GM18867 (cell line): ENCODE results near the gene GRIN1.

Experiments used
- ATAC-seq: cut with Tn5 transposase; IDR thresholded peaks from one replicate; pipeline ENCODE4 v1.9.1; 2021; ENCODE audit warnings: mild to moderate bottlenecking, moderate library complexity; ENCODE audit not compliant: unreplicated experiment

GRIN1 gene

DNA sequence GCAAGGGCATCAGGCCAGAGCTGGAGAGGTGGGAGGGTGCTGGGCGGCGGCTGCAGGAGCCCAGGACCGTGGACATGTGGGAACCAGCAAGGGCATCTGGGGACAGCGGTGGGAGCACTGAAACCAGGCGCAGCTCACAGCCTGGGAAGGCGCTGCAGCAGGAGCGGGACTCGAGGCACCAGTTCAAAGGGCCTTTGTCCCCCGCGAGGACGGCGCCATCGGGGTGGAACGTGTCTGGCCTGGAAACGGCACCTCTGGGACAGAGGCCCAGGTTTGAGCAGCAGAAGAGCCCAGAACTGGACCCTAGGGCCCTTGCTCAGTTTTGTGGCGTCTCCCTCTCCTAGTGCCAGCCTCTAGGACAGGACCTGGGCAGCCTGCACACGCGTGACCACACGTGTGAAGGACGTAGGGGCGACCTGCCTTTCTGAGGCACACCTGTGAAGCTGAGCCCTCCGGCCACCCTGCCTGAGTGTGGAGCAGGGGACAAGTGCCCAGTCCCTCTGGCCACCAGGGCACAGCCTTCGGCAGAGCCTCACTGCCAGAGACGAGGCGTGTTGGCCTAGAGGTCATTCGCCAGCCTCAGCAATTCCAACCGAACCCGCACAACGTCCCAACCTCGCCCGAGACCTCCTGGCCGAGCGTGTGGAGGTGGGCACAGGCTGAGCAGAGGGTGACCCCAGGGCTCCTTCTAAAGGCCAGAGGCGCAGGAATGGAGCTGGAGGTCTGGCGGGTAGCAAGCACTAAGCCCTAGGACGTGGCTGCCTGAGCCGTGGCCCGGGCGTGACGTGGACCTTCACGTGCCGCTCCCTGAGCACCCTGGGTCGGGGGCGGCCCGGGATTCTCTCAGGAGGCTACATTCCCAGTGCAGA lies 35.1 kb downstream of the GRIN1 start:
- ATAC-seq = no peak

DNA sequence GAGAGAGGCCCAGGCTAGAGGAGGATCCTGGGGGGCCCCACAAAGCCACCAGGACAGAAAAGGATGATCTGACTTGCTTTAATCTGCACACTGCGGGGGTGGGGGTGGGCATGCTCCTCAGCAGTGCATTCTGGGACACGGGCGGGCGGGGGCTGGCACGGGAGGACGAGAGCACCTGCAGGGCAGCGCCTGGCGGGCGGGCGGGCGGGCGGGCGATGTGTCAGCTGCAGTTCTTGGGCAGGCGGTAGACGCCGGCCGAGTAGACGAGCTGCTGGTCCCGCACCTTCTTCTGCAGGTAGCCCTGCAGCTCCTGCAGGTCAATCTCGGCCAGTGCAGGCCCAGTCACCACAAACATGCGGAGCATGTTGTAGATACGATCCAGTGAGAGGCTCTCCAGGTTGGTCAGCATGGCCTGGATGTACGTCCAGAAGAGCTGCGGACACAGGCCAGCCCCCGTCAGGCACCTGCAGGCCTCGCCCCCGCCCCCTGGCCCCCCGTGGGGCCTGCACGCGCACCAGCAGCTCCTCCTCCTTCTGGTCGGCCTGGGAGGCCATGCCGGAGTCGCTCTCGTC lies 35.9 kb downstream of the GRIN1 start:
- no peak for ATAC-seq

DNA sequence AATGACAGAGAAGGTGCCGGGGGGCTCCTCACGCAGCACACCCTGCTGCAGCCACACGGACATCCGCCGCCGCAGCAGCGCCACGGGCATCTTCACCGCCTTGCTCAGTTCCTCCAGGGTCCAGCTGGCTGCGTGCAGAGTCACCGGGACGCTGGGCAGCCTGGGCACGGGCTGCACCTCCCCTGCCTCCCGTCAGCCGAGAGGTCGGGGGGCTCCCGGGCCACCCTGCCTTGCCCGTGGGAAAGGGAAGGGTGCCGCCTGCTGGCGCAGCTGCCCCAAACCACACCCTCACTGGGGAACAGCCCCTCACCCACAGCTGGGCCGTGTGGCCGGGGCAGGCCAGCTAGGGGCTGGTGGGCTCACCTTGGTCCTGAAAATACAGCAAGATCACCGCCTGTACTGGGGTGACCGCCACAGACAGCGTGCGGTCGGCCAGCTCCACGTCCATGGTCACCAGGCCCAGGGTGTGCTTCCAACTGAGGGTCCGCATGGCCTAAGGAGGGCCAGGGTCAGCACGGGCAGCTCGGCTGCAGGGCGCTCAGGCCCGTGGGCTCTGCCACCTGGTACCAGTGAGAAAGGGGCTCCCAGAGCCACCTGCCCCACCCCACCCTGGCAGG lies 36.5 kb downstream of the GRIN1 start:
- no peak for ATAC-seq

DNA sequence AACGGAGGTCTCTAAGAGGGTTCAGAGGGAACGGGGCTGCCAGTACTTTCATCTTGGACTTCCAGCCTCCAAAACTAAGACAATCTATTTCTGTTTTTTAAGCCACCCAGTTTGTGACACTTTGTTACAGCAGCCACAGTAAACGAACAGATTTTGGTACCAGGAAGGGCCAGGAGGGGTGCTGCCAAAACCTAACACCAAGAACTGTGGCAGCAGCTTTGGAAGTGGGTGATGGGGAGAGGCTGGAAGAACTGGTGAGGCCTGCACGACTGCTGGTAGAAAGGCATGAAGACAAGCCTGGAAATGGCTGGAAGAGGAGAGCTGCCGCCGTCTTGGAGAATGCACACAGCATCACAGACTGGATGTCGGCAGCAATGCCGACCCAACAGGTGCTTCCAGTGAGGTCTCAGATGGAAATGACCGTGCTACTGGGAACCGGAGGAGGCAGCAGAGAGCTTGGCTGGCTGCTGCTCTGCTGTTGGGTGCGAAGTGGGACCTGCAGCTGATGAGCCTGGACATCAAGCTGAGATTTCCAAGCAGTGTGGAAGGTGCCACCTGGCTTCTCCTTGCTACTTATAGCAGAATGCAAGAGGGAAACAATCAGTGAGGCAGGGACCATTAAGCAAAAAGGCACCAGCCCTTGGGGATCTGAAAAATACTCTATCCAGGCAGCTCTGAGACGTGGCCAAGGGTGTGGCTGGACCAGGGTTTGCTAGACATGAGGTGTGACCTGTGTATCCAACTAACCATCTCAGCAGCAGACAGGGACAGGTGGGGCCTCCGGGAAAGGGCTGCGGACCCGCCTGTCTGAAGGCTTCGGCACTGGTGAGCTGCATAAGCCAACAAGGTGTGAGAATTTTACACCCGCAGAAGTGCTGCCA lies 37.6 kb downstream of the GRIN1 start:
- ATAC-seq = no peak

DNA sequence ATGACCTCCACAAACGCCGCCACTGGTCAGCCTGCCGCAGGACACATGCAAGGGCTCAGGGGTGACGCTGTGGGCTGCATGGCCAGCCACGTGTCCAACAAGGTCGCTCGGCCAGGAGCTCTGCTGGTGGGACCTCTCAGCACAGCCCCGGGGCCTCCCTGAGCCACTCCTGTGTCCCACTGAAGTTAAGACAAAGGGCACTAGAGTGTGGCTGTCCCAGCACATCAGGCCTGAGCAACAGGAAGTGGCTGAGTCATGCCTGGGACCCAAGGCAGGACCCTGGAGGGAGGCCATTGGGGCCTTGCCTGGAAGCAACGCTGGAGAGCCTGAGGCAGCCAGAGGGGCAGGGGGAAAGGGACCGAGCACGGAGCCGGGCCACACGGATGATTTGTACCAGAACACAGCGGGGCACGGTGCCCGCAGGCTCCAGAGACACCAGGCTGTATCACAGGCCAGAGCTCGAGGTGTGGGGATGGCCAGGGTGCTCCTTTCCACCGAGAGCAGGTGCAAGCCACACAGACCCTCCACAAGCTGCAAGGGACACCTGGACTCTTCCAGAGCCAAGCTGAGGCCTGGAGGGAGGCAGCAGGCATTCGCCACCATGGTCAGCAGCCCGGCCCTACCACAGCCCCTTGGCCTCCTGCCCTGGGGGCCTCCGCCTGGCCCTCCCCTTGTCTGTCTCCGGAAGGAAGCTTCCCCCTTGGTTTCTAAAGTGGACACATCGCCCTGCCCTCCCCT lies 39.4 kb downstream of the GRIN1 start:
- ATAC-seq = no peak

DNA sequence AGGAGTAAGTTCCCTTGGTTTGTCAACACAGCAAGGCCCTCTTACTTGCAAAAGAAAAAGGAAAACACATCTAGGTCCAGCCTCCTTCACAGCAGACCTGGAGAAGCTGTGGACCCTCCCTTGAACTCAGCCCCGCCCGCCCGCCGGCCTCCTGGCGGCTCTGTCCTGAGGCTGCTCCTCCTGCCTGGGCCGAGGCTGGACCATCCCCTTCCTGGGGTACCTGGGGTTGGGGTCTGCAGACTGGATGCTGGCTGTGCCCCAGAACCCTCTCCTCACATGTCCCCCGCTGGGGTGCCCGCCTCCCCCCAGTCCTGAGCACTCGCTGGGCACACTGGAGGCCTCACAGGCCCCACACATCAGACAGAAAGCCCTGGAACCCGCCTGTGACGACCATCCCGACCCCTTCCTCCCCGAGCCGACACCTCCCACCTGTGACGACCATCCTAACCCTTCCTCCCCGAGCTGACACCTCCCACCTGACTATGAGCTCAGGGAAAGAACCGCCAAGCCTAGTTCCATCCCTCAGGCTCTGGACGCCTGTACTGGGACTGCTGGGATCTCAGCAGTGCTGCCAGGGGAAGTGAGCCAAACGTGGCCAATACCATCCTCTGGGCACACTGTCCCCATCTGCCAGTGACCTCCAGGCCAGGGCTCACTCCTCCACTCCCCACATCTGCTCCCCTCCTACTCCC lies 40.1 kb downstream of the GRIN1 start:
- ATAC-seq = no peak

DNA sequence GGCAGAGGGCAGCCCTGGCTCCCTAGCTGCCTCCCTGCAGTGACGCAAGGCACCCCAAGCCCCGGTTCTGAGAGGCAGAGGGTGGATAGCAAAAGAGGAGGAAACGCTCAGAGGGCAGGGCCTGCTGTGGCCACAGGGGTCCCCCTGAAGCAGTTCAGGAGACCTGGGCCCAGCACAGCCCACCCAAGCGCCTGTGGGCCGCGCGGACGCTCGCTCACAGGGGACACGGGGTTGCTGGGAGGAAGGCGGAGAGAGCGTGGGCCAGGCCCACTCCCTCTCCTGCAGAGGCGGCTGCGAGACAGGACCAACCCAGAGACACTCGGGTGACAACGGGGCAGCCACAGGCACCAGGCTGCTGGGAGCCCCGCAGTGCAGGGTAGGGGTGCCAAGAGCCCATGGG lies 40.8 kb downstream of the GRIN1 start:
- no peak for ATAC-seq

DNA sequence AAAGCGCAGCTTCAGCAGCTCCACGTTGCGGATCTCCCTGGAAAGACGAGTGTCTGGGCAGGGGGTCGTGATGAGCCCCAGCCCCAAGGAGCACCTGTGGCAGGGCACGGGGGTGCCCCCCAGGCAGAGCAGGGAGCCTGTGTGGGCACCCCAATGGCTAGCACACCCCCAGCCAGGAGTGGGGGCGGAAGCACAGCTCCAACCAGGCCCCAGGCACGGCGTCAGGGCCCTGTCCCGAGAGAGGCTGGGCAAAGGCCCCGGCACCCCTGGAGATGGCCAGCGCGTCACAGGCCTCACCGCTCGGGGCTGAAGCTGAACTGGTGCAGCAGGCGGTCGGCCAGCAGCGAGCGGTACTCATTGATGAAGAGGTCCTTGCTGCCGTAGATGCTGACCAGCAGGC lies 41.5 kb downstream of the GRIN1 start:
- no peak for ATAC-seq

DNA sequence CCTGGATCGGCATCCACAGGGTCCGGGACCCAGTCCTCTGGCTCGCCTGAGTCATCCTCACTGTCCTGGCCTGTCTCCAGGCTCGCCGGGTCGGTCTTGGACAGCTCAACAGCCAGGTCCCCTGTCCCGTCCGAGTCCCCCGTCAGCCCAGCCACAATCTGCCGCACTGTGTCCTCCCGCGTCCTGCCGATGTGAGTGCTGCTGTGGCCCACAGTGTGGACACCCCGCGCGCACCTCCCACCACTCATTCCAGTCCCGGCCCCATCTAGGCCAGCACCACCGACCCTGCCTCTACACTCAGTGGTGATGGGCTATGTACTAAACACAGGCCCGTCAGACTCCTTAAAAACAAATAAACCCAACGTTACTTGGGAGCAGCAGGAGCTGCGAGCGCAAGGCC lies 42.7 kb downstream of the GRIN1 start:
- no peak for ATAC-seq

DNA sequence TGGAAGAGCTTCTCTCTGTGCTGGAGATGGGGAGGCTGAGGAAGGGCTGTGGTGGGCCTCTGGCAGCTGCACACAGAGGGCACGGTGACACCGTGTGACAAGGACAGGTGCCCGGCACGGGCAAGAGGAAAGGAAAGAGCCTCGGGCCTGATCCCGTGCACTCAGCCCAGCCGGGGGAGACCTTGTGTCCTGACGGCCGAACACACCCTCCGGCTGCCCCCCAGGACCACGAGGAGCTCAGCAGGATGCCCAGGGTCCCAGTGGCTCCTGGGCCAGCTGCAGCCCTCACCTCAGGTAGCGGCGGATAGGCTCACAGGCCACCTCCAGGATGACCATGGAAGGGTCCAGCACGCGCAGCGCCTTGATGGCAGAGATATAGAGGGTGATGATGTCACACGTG lies 43.9 kb downstream of the GRIN1 start:
- ATAC-seq = no peak

DNA sequence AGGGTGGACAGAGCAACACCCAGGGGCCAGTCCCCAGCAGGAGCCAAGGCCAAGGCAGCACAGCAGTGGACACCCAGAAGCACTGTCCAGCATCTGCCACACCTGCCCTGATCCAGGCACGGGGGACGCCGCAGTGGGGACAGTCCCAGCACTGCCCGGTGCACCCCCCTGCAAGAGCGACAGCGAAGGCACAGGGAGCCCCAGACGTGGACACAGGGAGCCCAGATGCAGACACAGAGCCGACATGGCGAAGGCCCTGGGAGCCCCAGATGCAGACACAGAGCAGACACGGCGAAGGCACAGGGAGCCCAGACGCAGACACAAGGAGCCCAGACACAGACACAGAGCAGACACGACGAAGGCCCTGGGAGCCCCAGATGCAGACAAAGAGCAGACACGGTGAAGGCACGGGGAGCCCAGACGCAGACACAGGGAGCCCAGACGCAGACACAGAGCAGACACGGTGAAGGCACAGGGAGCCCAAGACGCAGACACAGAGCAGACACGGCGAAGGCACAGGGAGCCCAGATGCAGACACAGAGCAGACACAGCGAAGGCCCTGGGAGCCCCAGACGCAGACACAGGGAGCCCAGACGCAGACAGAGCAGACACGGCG lies 45.1 kb downstream of the GRIN1 start:
- no peak for ATAC-seq

DNA sequence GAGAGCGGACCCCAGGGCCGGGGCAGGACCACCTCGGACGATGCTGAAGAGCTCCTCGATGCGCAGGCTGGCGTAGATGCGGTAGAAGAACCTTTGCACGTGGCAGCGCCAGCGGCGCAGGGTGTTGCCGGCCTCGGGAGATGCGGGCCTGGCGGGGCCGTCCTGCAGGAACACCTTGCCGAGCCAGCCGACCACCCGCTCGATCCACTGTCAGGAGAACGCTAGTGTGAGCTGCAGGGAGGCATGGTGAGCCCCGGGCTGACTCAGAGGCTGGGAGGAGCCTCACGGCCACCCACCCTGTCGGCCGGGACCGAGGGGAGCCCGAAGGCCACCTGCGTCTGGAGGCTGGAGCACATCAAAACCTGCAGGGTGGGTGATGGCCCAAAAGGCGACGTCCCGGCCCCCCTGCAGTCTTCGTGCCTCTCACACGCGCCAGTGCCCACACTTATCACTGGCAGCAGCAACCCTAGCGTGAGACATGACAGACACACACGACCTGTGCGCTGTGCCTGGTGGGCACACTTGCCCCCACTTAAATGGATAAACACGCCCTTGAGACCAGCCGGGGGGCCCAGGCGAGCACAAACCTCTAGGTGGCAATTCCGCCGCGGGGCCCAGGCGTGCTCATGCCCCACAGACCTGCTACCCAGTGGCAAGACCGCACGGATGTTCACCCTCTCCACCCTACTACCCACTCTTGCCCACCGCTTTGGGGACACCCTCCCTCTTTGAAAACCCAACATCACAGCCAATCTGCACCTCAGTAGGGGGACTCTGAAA lies 46.1 kb downstream of the GRIN1 start:
- no peak for ATAC-seq

DNA sequence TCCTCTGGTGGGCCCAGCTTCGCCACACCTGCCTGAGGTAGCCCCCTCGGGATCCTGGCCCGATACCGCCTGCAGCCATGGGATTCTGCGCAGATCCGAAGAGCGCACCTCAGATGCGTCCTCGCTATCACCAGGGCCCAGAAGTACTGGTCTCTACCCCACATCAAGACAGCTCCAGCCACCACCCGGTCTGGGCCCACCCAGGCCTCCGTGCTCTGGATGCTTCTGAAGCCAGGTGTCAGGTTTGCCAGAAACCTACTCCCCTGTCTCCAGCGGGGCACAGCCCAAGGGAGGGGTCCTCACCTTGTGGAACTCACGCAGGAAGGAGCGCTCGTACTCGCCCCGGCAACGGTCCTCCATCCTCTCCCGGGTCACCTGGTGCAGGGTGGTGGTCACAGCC lies 47.0 kb downstream of the GRIN1 start:
- ATAC-seq = no peak

DNA sequence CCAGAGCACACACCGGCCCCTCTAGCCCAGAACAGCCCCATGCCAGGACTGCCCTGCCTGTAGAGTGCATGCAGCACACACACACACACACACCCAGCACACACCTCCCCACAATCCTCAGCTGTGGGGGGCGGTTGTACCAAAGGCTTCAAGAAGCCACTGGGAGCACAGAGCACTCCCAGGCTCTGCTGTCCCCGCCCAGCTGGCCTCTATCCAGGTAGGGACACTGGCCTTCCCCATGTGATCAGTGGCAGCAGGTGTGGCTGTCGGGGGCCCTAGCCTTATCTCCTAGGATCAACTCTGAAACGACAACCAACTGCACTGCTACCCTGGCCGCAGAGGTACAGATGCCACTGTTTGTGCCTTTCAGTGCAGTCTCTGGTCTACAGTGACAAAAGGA lies 47.4 kb downstream of the GRIN1 start:
- ATAC-seq = no peak

DNA sequence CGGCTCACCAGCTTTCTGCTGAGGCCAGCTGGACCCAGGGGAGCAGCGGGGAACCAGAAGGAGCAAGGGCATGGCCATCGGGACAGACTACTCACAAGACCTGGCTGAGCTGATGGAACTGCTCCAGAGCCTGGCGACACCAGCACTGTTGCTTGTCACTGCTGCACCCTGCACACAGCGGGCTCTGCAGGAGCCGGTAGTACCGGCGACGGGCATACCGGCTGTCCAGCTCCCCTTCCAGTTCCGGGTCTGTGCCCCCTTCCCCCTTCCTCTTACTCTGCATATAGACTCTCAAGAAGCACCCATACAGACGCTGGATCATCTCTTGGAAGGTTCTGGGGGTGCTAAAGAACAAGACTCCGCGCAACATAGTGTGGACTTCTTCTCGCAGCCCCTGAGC lies 48.4 kb downstream of the GRIN1 start:
- ATAC-seq = no peak

DNA sequence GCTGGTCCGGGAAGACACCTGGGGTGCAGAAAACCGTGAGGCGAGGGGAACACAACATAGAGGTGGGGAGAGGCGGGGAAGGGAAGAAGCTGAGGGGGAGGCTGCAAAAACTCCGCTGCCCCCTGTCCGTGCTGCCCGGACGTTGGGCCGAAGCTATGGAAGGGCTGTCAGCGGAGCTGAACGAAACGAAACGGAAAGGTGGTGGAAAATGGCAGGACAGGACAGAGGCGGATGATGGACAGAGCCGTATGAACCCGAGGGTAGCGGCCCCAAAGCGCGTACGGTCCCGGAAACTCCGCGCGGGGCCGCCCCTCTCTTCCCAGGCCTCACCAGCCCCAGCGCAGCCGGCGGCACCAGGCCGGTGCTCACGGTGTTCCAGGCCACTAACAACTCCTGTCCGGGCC lies 49.1 kb downstream of the GRIN1 start:
- ATAC-seq = no peak

DNA sequence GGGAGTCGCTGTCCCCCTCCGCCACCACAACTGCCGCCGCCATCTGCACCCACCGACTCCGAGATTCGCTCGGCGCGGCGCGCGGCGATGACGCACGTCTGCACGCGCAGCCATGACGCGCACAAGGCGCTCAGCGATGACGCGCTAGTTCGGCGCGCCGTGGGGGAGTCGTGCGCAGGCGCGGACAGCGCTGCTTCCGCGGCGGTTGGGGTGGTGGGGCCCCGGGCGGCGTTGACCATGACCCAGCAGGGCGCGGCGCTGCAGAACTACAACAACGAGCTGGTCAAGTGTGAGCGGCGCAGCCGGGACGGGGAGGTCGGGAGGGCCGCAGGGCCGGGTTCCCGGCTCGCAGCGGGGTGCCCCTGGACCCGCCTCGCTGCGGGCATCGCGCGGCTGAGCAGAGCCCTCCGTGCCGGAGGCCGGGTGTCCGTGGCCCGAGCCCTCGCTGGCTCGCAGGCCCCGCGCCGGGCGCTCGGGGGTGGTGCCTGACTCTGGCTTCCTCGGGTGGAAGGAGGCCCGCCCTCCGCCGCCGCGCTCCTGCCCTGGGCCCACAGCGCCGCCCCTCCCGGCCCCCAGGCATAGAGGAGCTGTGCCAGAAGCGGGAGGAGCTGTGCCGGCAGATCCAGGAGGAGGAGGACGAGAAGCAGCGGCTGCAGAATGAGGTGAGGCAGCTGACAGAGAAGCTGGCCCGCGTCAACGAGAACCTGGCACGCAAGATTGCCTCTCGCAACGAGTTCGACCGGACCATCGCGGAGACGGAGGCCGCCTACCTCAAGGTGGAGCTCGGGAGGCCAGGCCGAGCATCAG lies 49.7 kb downstream of the GRIN1 start, which contains the start of the genes ANAPC2 and SSNA1:
Gene ANAPC2, minus strand, starts transcription at position 71 of the 807 bp plus-strand sequence. Its CDS starts 28 bp downstream, at position 43.
Gene SSNA1, plus strand, starts transcription at position 187 of the 807 bp plus-strand sequence. Its CDS starts 51 bp downstream, at position 238.
- ATAC-seq = peak; percentile 79
